Measurements from ENCODE around the gene GATA5.

GATA5 gene

DNA sequence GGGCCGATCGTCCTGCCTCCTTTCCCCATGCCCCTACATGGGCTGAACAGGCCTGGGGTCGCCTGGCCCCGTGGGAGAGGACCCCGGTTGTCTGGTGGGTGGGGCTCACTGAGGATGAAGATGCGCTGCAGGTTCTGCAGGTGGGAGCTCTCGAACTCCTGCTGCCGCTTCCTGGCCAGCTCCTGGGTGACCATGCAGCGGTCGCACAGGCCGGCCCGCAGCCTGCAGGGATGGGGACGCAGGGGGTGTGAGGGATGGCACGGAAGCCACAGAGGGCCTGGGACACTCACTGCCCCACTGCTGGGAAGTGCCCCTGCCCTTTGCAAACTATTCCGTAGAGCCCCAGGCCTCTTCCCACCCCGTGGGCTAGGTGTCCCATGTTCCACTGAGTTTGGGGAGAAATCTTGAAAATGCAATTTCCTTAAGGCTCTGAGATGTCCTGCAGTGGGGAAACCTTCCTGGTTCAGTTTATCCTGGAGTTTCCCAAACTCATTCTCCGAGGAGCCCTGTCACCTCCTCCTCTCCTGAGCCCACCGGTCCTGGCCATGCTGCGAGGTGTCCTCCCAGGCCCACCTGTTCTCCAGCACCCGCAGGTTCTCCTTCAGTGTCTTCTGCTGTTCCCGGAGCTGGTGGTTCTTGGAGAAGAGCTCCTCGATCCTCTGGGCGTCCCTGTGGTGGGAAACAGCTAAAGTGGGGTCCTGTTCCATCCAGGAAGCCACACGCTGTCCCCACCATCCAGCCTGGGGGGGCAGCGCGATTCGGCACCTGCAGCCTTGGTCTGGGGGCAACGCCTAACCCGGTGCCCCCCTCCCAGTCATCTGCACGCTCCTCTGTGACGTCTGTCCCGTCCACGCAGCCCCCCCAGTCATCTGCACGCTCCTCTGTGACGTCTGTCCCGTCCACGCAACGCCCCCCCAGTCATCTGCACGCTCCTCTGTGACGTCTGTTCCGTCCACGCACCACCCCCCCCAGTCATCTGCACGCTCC is 58.9 kb downstream of the GATA5 start:
- H3K9ac ChIP-seq (ENCODE audit: low read length): no peak overlapping the region
- no peaks in the 10 kb centered on the region for H3K36me3 ChIP-seq (ENCODE audit: control insufficient read depth in 1 of 2, insufficient read depth in 2 of 2, low read depth in 1 of 2, low read length in 2 of 2)
- DNase-seq: no peak
- H2BK120ac ChIP-seq (ENCODE audit: low read depth, low read length): no peak overlapping the region
- no peak overlapping the region for H3K18ac ChIP-seq (ENCODE audit: low read depth in 1 of 2, low read length in 2 of 2)
- H3K4me1 ChIP-seq (ENCODE audit: control insufficient read depth, insufficient read depth, low read depth, low read length): peaks cover 2% of the 10 kb centered on the region
- peaks cover 9 to 57% of the 10 kb centered on the region in 2 experiments for H3K27me3 ChIP-seq (ENCODE audit: control insufficient read depth in 1 of 2, insufficient read depth in 1 of 2, low read length in 2 of 2)
- no peak overlapping the region for H4K8ac ChIP-seq (ENCODE audit: low read length)
- H3K79me1 ChIP-seq (replicated peaks; ENCODE audit: low read length, poor library complexity, severe bottlenecking): no peaks in the 10 kb centered on the region
- H3K4me3 ChIP-seq (ENCODE audit: insufficient read depth in 1 of 2, low read depth in 1 of 2, low read length in 2 of 2): no peak overlapping the region
- no peak overlapping the region for H3K4me2 ChIP-seq (ENCODE audit: low read length, poor library complexity, severe bottlenecking)
- no peak overlapping the region for H3K4ac ChIP-seq (ENCODE audit: low read depth in 1 of 2, low read length in 2 of 2)
- H3K23ac ChIP-seq (ENCODE audit: low read length in 2 of 2): peak overlapping the region in 1 of 2 experiments; percentile 14
- no peak overlapping the region for H2AFZ ChIP-seq (ENCODE audit: low read depth, low read length)
- no peak overlapping the region for H4K91ac ChIP-seq (ENCODE audit: low read length)
- H3K14ac ChIP-seq (ENCODE audit: low read length in 2 of 2): no peak overlapping the region
- H2AK5ac ChIP-seq (ENCODE audit: low read length, severe bottlenecking): no peak overlapping the region
- 86% methylated on average over 37 of the region's 43 CpGs for WGBS
- H3K27ac ChIP-seq (ENCODE audit: low read length, poor library complexity, severe bottlenecking): no peak overlapping the region
- no peak overlapping the region for H2BK5ac ChIP-seq (ENCODE audit: low read depth, low read length, poor library complexity, severe bottlenecking)
- no peak overlapping the region for H2BK15ac ChIP-seq (ENCODE audit: low read depth, poor library complexity, severe bottlenecking)
- no peak overlapping the region for H2BK12ac ChIP-seq (ENCODE audit: low read length in 2 of 2)
- no peaks in the 10 kb centered on the region for H3K9me3 ChIP-seq (ENCODE audit: control insufficient read depth, low read length)

DNA sequence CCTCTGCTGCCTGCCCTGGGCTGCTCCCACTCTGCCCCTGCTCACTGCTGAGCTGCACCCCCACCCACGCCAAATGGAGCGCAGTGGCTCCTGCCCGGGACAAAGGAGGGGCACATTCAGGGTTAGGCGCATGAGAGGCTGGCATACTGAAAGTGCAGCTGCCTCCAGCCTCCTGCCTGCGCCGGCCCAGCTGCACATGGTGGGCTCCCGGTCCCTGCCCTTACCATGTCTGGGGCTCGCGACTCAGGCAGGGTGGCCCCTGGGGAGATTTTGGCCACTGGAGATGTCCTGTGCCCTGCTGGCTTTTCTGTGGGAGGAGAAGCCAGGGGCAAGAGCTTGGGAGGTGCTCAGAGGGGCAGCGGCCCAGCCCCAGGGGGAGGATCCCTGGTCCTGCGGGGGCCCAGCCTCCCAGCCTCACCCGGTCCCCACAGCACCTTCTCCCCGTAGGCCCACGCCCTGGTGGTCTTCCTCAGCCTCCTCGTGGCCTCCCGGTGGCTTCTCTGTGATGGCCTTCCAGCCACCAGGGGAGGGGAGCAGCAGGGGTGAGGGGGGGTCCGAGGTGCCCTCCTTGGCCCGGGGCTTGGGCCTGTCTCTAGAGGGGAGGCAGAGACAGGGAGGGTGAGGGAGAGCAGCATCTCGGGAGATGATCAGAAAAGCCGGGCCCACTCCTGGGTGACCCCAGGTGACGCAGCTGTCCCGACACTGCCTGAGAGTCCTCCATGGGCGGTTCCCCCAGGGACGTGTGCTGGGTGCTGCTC is 60.3 kb downstream of the GATA5 start:
- Histone ChIP-seq H3K36me3 (ENCODE audit: control insufficient read depth in 1 of 2, insufficient read depth in 2 of 2, low read depth in 1 of 2, low read length in 2 of 2) (no peaks in the 10 kb centered on the region), H2AFZ (ENCODE audit: low read depth, low read length) (no peak overlapping the region), H2BK15ac (ENCODE audit: low read depth, poor library complexity, severe bottlenecking) (no peak overlapping the region), H2BK120ac (ENCODE audit: low read depth, low read length) (no peak overlapping the region), H3K4ac (ENCODE audit: low read depth in 1 of 2, low read length in 2 of 2) (no peak overlapping the region), H3K18ac (ENCODE audit: low read depth in 1 of 2, low read length in 2 of 2) (no peak overlapping the region), H3K79me1 (replicated peaks; ENCODE audit: low read length, poor library complexity, severe bottlenecking) (no peaks in the 10 kb centered on the region), H3K4me2 (ENCODE audit: low read length, poor library complexity, severe bottlenecking) (no peak overlapping the region), H4K8ac (ENCODE audit: low read length) (no peak overlapping the region), H2BK5ac (ENCODE audit: low read depth, low read length, poor library complexity, severe bottlenecking) (no peak overlapping the region), H3K23ac (ENCODE audit: low read length in 2 of 2) (no peak overlapping the region), H3K9ac (ENCODE audit: low read length) (no peak overlapping the region), H2AK5ac (ENCODE audit: low read length, severe bottlenecking) (no peak overlapping the region), H3K4me3 (ENCODE audit: insufficient read depth in 1 of 2, low read depth in 1 of 2, low read length in 2 of 2) (no peak overlapping the region), H3K27ac (ENCODE audit: low read length, poor library complexity, severe bottlenecking) (no peak overlapping the region), H2BK12ac (ENCODE audit: low read length in 2 of 2) (no peak overlapping the region), H4K91ac (ENCODE audit: low read length) (no peak overlapping the region), H3K4me1 (ENCODE audit: control insufficient read depth, insufficient read depth, low read depth, low read length) (peaks cover 4% of the 10 kb centered on the region), H3K9me3 (ENCODE audit: control insufficient read depth, low read length) (no peaks in the 10 kb centered on the region), H3K14ac (ENCODE audit: low read length in 2 of 2) (no peak overlapping the region), H3K27me3 (ENCODE audit: control insufficient read depth in 1 of 2, insufficient read depth in 1 of 2, low read length in 2 of 2) (peaks cover 10 to 69% of the 10 kb centered on the region in 2 experiments)
- DNase-seq: no peak
- 85% methylated on average over 24 of the region's 24 CpGs for WGBS

DNA sequence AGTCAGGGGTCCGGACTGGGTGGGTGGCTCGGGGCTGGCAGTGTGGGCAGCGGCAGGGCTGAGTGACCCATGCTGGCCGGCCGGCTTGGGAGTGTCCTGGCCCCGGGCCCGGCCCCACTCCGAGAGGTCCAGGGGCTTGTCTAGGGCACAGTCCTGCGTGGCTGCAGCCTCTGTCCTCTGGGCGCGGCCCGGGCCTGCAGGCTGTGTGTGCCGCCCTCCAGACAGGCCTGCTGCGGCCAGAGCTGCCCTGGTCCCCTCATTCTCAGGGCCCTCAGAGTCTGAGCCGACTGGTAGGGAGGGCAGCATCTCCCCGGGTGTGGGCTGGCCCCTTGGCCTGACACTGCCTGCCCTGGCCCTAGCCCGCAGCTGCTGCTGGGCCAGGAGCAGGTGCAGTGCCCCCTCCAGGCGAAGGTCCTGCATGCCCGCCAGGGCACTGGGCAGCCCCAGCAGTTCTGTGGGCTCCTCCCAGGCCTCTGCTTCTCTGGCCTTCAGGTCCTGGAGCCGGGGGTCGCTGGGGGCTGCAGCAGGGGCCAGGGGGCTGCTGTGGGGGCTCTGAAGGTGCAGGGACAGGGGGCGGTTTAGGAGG is 61.8 kb downstream of the GATA5 start:
- H3K4ac ChIP-seq (ENCODE audit: low read depth in 1 of 2, low read length in 2 of 2): no peak overlapping the region
- no peak overlapping the region for H2AK5ac ChIP-seq (ENCODE audit: low read length, severe bottlenecking)
- H3K14ac ChIP-seq (ENCODE audit: low read length in 2 of 2): no peak overlapping the region
- peaks cover 10 to 66% of the 10 kb centered on the region in 2 experiments for H3K27me3 ChIP-seq (ENCODE audit: control insufficient read depth in 1 of 2, insufficient read depth in 1 of 2, low read length in 2 of 2)
- H3K79me1 ChIP-seq (replicated peaks; ENCODE audit: low read length, poor library complexity, severe bottlenecking): no peaks in the 10 kb centered on the region
- H3K9me3 ChIP-seq (ENCODE audit: control insufficient read depth, low read length): no peaks in the 10 kb centered on the region
- H3K4me1 ChIP-seq (ENCODE audit: control insufficient read depth, insufficient read depth, low read depth, low read length): peaks cover 15% of the 10 kb centered on the region
- H3K27ac ChIP-seq (ENCODE audit: low read length, poor library complexity, severe bottlenecking): no peak overlapping the region
- no peak overlapping the region for H3K23ac ChIP-seq (ENCODE audit: low read length in 2 of 2)
- H2AFZ ChIP-seq (ENCODE audit: low read depth, low read length): no peak overlapping the region
- no peak overlapping the region for H3K18ac ChIP-seq (ENCODE audit: low read depth in 1 of 2, low read length in 2 of 2)
- no peak for DNase-seq
- H3K4me2 ChIP-seq (ENCODE audit: low read length, poor library complexity, severe bottlenecking): no peak overlapping the region
- no peak overlapping the region for H3K4me3 ChIP-seq (ENCODE audit: insufficient read depth in 1 of 2, low read depth in 1 of 2, low read length in 2 of 2)
- H2BK120ac ChIP-seq (ENCODE audit: low read depth, low read length): no peak overlapping the region
- no peak overlapping the region for H4K91ac ChIP-seq (ENCODE audit: low read length)
- H3K36me3 ChIP-seq (ENCODE audit: control insufficient read depth in 1 of 2, insufficient read depth in 2 of 2, low read depth in 1 of 2, low read length in 2 of 2): no peaks in the 10 kb centered on the region
- no peak overlapping the region for H3K9ac ChIP-seq (ENCODE audit: low read length)
- H2BK5ac ChIP-seq (ENCODE audit: low read depth, low read length, poor library complexity, severe bottlenecking): no peak overlapping the region
- WGBS: 88% methylated on average over 20 of the region's 22 CpGs
- no peak overlapping the region for H2BK12ac ChIP-seq (ENCODE audit: low read length in 2 of 2)
- H4K8ac ChIP-seq (ENCODE audit: low read length): no peak overlapping the region
- H2BK15ac ChIP-seq (ENCODE audit: low read depth, poor library complexity, severe bottlenecking): no peak overlapping the region
